HCT116 (cell line): ENCODE measurements around the gene PSMA7. TPM values are rescaled to one million over a fixed set of nuclear protein-coding genes. Genes with fewer than 3 reads are reported as not detected.

Experiments
- ATAC-seq: fragments of 200-7000 bp; cut with Tn5 transposase; 2 replicates; pipeline ENCODE4 v1.9.1; 2020; ENCODE audit warnings: mild to moderate bottlenecking, moderate library complexity
- BruUV-seq: library from RNA; stranded (reverse); fragments of 400-500 nt; replicated peaks from 2 replicates; lab custom pipeline; 2021; lab: Mats Ljungman, UMichigan
- CTCF ChIA-PET: fragments of 300-600 bp; sonication (Branson Sonifier 250); formaldehyde crosslinking; loops from one replicate; lab custom pipeline; 2021; ENCODE audit warnings: antibody characterized with exemption; lab: Charles Lee
- POLR2A ChIA-PET: fragments of 300-600, 350-600 bp; sonication (Branson Sonifier 250); formaldehyde crosslinking; loops from one replicate; lab custom pipeline; 2021; ENCODE audit warnings: antibody characterized with exemption; lab: Charles Lee
- RAD21 ChIA-PET, 2 experiments: fragments of 300-600 bp; sonication (Branson Sonifier 250); formaldehyde crosslinking; loops; one replicate each; lab custom pipeline; 2023; ENCODE audit warnings: low total read pairs in 2 of 2; ENCODE audit not compliant: uncharacterized antibody in 2 of 2, unreplicated experiment in 2 of 2, low non-redundant PET in 1 of 2; lab: Charles Lee
- DNase-seq: peaks from one replicate; pipeline ENCODE4 v3.0.0-alpha.2; 2010; ENCODE audit warnings: low read depth, low spot score
- H2AFZ ChIP-seq: fragments of 200-600 bp; shearing (Covaris generic), sonication (generic); 2 replicates; pipeline ENCODE4 v1.6.1; 2017; ENCODE audit warnings: low read depth, mixed run types, mixed read lengths, antibody characterized with exemption, low read length; ENCODE audit not compliant: poor library complexity, severe bottlenecking
- H3K27ac ChIP-seq: 2 replicates; pipeline ENCODE4 v1.5.1; 2012; ENCODE audit warnings: low read depth, low read length
- H3K27me3 ChIP-seq: fragments of 200-600 bp; sonication (generic); 2 replicates; pipeline ENCODE4 v1.6.1; 2016; ENCODE audit warnings: mixed run types, low read length, mixed read lengths; ENCODE audit not compliant: insufficient read depth
- H3K36me3 ChIP-seq, 2 experiments: fragments of 200-500 bp in 1 of 2; fragments of 200-600 bp in 1 of 2; sonication (Bioruptor generic) in 1 of 2; sonication (generic) in 1 of 2; 2 replicates each; pipeline versions ENCODE4 v1.5.1 to v1.6.1; 2014 to 2016; ENCODE audit warnings: low read length in 2 of 2, inconsistent platforms in 1 of 2, mixed read lengths in 1 of 2, mixed run types in 1 of 2; ENCODE audit not compliant: insufficient read depth in 2 of 2, control insufficient read depth in 1 of 2
- H3K4me1 ChIP-seq, 2 experiments: fragments of 200-600 bp in 1 of 2; sonication (generic) in 1 of 2; 2 replicates each; pipeline versions ENCODE4 v1.5.1 to v1.6.1; 2012 to 2017; ENCODE audit warnings: low read length in 2 of 2, inconsistent platforms in 1 of 2, mild to moderate bottlenecking in 1 of 2, mixed read lengths in 1 of 2, mixed run types in 1 of 2, moderate library complexity in 1 of 2; ENCODE audit not compliant: insufficient read depth in 2 of 2, control insufficient read depth in 1 of 2
- H3K4me2 ChIP-seq: fragments of 200-600 bp; sonication (generic); 2 replicates; pipeline ENCODE4 v1.6.1; 2017; ENCODE audit warnings: mixed run types, low read length, mixed read lengths
- H3K4me3 ChIP-seq, 2 experiments: fragments of 200-600 bp in 1 of 2; sonication (generic) in 1 of 2; replicated peaks in 1 of 2; 2 replicates each; pipeline ENCODE4 v1.5.1; 2011 to 2016; ENCODE audit warnings: low read length in 2 of 2, control low read depth in 1 of 2, low read depth in 1 of 2, mild to moderate bottlenecking in 1 of 2, mixed read lengths in 1 of 2, mixed run types in 1 of 2
- H3K79me2 ChIP-seq: fragments of 200-600 bp; sonication (generic); 2 replicates; pipeline ENCODE4 v1.6.1; 2017; ENCODE audit warnings: mild to moderate bottlenecking, mixed run types, low read length, moderate library complexity, mixed read lengths; ENCODE audit not compliant: insufficient read depth
- H3K9ac ChIP-seq: fragments of 200-600 bp; sonication (generic); 2 replicates; pipeline ENCODE4 v1.6.1; 2016; ENCODE audit warnings: low read length, mixed read lengths
- H3K9me2 ChIP-seq: fragments of 200-600 bp; sonication (generic), shearing (Covaris generic); 2 replicates; pipeline ENCODE4 v1.6.1; 2017; ENCODE audit warnings: mixed run types, mild to moderate bottlenecking, moderate library complexity; ENCODE audit not compliant: insufficient read depth
- H3K9me3 ChIP-seq, 2 experiments: fragments of 200-500 bp in 1 of 2; fragments of 200-600 bp in 1 of 2; sonication (Bioruptor generic) in 1 of 2; sonication (generic) in 1 of 2; 2 replicates each; pipeline ENCODE4 v1.6.1; 2014 to 2017; ENCODE audit warnings: low read length in 2 of 2, mixed read lengths in 2 of 2, inconsistent platforms in 1 of 2, low read depth in 1 of 2, mild to moderate bottlenecking in 1 of 2, mixed run types in 1 of 2, moderate library complexity in 1 of 2; ENCODE audit not compliant: control insufficient read depth in 1 of 2, insufficient read depth in 1 of 2
- H4K20me1 ChIP-seq: fragments of 200-600 bp; sonication (generic), shearing (Covaris generic); 2 replicates; pipeline ENCODE4 v1.6.1; 2017; ENCODE audit warnings: mixed run types, mild to moderate bottlenecking, moderate library complexity; ENCODE audit not compliant: insufficient read depth
- CBX3 ChIP-seq: IDR thresholded peaks from 2 replicates; pipeline ENCODE4 v1.6.1; 2012; ENCODE audit warnings: low read depth
- EGR1 ChIP-seq: IDR thresholded peaks from 2 replicates; pipeline ENCODE4 v1.6.1; 2012; ENCODE audit warnings: low read depth
- ELF1 ChIP-seq: IDR thresholded peaks from 2 replicates; pipeline ENCODE4 v1.6.1; 2012; ENCODE audit warnings: low read depth, borderline replicate concordance
- POLR2AphosphoS5 ChIP-seq: IDR thresholded peaks from 2 replicates; pipeline ENCODE4 v1.6.1; 2011; ENCODE audit warnings: mild to moderate bottlenecking, low read depth, low read length, moderate library complexity
- RAD21 ChIP-seq: IDR thresholded peaks from 2 replicates; pipeline ENCODE4 v1.6.1; 2012; ENCODE audit warnings: low read depth, mild to moderate bottlenecking
- SP1 ChIP-seq: IDR thresholded peaks from 2 replicates; pipeline ENCODE4 v1.6.1; 2012; ENCODE audit warnings: low read depth
- TCF7L2 ChIP-seq: IDR thresholded peaks from 2 replicates; pipeline ENCODE4 v1.7.0; 2011; ENCODE audit warnings: borderline replicate concordance, inconsistent platforms; ENCODE audit not compliant: insufficient read depth, insufficient read length; ENCODE audit errors: extremely low read depth
- intact Hi-C: fragments of 100-400 bp; cut with micrococcal nuclease; formaldehyde crosslinking; loops from 2 replicates; pipeline ENCODE4 v1.10.0; 2022
- total RNA-seq: library from RNA; stranded (reverse); gene quantifications from one replicate; pipeline ENCODE4 v1.2.1, GENCODE V29; 2021; ENCODE audit not compliant: unreplicated experiment
- TF ChIP-seq, protein P1 (sequence below), 3 experiments: fragments of 200-600 bp in 1 of 3; sonication (generic) in 1 of 3; IDR thresholded peaks in 2 of 3; conservative IDR thresholded peaks in 1 of 3; 2 replicates each; pipeline ENCODE4 v1.5.1; 2012 to 2017; ENCODE audit warnings: low read depth in 2 of 3, low read length in 2 of 3, antibody characterized with exemption in 1 of 3, borderline replicate concordance in 1 of 3, control low read depth in 1 of 3, mild to moderate bottlenecking in 1 of 3, mixed read lengths in 1 of 3, mixed run types in 1 of 3, moderate library complexity in 1 of 3; ENCODE audit not compliant: insufficient read depth in 1 of 3

PSMA7 gene
- total RNA-seq, 1 experiment from 2014 or later: 364 TPM

GRCh38 chr20:62133864-62134263 lies 9.3 kb downstream of the PSMA7 start:
- Histone ChIP-seq H3K9me3 (no peaks in the 10 kb centered on the region), H3K27ac (no peak overlapping the region), H3K4me3 (no peak overlapping the region), H3K9me2 (no peaks in the 10 kb centered on the region), H3K4me1 (no peaks in the 10 kb centered on the region), H3K4me2 (no peak overlapping the region), H3K27me3 (no peaks in the 10 kb centered on the region), H3K36me3 (peaks cover 53 to 63% of the 10 kb centered on the region in 2 experiments), H2AFZ (no peak overlapping the region), H4K20me1 (peaks cover 5% of the 10 kb centered on the region; the same call in 1 of the 2 replicates), H3K9ac (no peak overlapping the region), H3K79me2 (peaks cover 22% of the 10 kb centered on the region)
- TF ChIP-seq, protein P1, sequence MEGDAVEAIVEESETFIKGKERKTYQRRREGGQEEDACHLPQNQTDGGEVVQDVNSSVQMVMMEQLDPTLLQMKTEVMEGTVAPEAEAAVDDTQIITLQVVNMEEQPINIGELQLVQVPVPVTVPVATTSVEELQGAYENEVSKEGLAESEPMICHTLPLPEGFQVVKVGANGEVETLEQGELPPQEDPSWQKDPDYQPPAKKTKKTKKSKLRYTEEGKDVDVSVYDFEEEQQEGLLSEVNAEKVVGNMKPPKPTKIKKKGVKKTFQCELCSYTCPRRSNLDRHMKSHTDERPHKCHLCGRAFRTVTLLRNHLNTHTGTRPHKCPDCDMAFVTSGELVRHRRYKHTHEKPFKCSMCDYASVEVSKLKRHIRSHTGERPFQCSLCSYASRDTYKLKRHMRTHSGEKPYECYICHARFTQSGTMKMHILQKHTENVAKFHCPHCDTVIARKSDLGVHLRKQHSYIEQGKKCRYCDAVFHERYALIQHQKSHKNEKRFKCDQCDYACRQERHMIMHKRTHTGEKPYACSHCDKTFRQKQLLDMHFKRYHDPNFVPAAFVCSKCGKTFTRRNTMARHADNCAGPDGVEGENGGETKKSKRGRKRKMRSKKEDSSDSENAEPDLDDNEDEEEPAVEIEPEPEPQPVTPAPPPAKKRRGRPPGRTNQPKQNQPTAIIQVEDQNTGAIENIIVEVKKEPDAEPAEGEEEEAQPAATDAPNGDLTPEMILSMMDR (IDR thresholded peaks at IDR 0.05 in 2 of 3, conservative IDR thresholded peaks at IDR 0.05 in 1 of 3; ENCODE audit: borderline replicate concordance in 1 of 3, insufficient read depth in 1 of 3, low read depth in 2 of 3, low read length in 2 of 3): peak in 2 of 3 experiments; percentile 20 to 29; a peak in 3 of 6 replicates
- no peak for TF ChIP-seq TCF7L2
- ChIA-PET RAD21 (no interaction called here), POLR2A (interaction anchor here (0.9 kb wide), 1 partner anchor 8 kb away, joined by 3 read pairs; no protein-coding TSS in a partner anchor), CTCF (interaction anchor here (0.6 to 1.3 kb wide), 2 partner anchors 123 to 235 kb away, joined by 3 to 4 read pairs; no protein-coding TSS in a partner anchor)
- ATAC-seq (peak; percentile 55), DNase-seq (no peak)
- BruUV-seq: no TSS peak
- intact Hi-C loops: no loop called here

DNA sequence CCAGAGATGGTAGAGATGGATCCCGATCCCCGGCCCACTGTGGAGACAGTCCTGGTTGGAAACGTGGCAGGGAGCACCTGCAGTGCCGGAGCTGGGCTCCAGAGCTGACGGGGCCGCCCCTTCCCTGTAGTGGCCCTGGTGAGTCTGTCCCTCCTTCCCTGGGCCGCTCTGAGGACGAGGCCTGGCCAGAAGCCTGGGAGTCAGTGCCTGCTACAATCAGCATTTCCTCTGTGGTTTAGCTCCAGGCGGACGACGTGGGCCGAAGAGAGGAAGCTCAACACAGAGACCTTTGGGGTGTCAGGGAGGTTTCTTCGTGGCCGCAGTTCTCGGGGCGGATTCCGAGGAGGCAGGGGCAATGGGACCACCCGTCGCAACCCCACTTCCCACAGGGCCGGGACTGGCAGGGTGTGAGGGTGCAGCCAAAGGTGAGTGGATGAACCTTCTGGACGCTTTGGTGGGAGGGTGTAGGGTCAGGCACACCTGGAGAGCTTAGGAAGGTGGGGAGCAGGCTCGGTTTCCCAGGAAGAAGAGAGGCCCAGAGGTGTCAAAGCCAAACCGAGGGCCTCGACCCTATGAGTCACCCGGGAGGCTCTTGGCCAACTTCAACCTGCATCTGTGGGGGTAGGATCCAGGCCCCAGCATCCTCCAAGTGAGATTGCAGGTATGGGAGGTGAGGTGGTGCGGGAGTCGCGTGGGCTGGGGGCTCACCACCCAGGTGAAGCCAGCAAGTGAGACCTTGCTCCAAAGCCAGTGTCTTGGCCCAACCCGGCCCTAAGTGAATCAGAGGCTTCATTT lies 9.9 kb downstream of the PSMA7 start:
- TF ChIP-seq CBX3 (no peak), RAD21 (no peak), ELF1 (no peak), SP1 (no peak), POLR2AphosphoS5 (no peak), EGR1 (no peak)
- ChIA-PET CTCF (interaction anchor here (0.7 to 1.3 kb wide), 2 partner anchors 68 to 122 kb away, joined by 3 to 4 read pairs; partner anchors contain the start of gene TAF4), POLR2A (interaction anchor here (0.9 kb wide), 1 partner anchor 8 kb away, joined by 3 read pairs; no protein-coding TSS in a partner anchor), RAD21 (no interaction called here)
- H3K27ac ChIP-seq: no peak overlapping the region
- no peaks in the 10 kb centered on the region for H3K27me3 ChIP-seq
- H4K20me1 ChIP-seq: peaks cover 5% of the 10 kb centered on the region; the same call in 1 of the 2 replicates
- peaks cover 16% of the 10 kb centered on the region; the same call in 1 of the 2 replicates for H3K79me2 ChIP-seq
- intact Hi-C loops: no loop called here
- no TSS peak for BruUV-seq
- peaks cover 53 to 57% of the 10 kb centered on the region in 2 experiments for H3K36me3 ChIP-seq
- no peaks in the 10 kb centered on the region for H3K4me1 ChIP-seq
- ATAC-seq (no peak), DNase-seq (no peak)
- no peak overlapping the region for H3K9ac ChIP-seq
- no peaks in the 10 kb centered on the region for H3K9me2 ChIP-seq
- H3K9me3 ChIP-seq: no peaks in the 10 kb centered on the region
- H3K4me3 ChIP-seq: no peak overlapping the region
- H3K4me2 ChIP-seq: no peak overlapping the region
- H2AFZ ChIP-seq: no peak overlapping the region
